Suppressor macrophage (primary cell): ENCODE results near the gene ZSCAN22.

ENCODE experiments used
- DNase-seq, 4 experiments: peaks; one replicate each; pipeline ENCODE4 v3.0.0-alpha.2; 2020 to 2022

ZSCAN22 gene

DNA sequence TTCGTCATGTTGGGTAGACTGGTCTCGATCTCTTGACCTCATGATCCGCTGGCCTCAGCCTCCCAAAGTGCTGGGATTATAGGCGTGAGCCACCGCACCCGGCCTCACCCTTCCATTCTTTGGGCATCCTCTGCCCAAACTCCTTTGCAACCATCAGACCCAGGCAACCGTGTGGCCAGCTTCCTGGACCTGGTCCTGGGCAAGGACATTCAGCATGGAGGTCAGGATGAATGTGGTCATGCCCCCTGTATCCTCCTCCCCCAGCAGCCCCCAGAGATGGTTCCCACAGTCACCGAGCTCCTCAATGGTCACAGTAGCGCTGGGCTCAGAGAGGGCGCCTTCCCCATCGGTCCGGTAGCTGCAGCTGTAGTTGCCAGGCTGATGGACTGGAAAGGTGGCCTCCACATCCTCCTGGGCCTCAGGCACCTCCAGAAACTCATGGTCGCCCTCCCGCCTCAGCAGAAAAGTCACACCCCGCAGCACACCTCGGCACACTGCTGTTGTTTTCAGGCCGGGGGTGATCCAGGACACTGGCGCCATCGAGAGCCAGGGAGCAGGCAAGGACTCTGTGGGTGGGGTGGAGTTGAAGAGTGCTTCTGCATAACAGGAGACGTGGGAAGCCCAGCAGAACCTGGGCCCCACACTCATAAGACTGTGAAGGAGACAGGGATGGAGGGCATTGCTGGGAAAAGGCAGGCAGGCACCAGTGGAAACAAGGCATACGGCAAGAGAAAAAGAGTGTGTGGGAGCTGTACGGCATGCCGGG lies 25.4 kb downstream of the ZSCAN22 start:
- no peak for DNase-seq

- no peak for DNase-seq
These were observed 26.2 kb downstream of the ZSCAN22 start, which contains the start of gene A1BG for GRCh38 chr19:58352760-58353671. TSS of gene A1BG (minus strand) at chr19:58353492. CDS start at chr19:58353437, 55 bp downstream.

- no peak for DNase-seq
These were observed 27.1 kb downstream of the ZSCAN22 start for GRCh38 chr19:58353717-58354477.

GRCh38 chr19:58354478-58355030 lies 27.8 kb downstream of the ZSCAN22 start:
- DNase-seq: no peak

DNA sequence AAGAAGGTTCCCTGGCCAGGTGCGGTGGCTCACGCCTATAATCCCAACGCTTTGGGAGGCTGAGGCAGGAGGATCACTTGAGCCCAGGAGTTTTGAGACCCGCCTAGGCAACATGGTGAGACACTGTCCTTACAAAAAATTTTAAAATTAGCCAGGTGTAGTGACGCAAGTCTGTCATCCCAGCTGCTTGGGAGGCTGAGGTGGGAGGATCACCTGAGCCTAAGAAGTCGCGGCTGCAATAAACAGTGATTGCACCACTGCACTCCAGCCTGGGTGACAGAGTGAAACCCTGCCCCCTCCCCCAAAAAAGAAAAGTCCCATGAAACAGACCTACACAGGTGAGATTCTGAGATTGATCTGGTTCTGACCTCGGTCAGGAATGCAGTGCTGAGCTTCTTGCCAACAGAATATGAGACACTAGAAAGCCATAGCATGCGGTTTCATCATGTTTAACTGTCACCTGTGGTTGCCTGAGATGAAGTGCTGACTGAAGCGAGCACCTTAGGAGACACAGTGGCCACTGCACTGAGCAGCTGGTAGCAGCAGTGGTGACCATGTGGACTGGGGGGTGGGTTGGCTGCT lies 28.5 kb downstream of the ZSCAN22 start:
- DNase-seq: no peak

- DNase-seq: peak; percentile 6 to 43 (median 24)
These were observed 29.3 kb downstream of the ZSCAN22 start for GRCh38 chr19:58355908-58356765.

DNA sequence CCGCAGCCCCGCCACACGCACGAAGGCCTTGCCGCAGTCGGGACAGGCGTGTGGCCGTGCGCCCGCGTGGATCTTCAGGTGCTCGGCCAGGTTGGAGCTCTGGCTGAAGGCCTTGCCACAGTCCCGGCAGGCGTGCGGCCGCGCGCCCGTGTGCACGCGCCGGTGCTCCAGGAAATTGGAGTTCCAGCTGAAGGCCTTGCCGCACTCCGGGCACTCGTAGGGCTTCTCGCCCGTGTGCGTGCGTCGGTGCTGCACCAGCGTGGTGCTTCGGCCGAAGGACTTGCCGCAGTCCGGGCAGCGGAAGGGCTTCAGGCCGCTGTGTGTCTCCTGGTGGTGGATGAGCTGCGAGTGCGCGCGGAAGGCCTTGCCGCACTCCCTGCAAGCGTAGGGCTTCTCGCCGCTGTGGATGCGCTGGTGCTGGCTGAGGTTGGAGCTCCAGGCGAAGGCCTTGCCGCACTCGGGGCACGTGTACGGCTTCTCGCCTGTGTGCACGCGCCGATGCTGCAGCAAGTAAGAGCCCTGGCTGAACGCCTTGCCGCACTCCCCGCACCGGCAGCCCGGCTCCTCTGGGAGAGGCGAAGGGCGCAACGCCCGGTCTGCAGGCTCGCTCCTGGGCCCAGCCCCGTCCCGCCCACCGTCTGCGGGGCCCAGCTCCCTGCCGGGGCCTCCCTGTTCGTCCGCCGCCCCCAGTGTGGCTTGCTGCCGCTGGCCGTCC lies 30.1 kb downstream of the ZSCAN22 start:
- no peak for DNase-seq

DNA sequence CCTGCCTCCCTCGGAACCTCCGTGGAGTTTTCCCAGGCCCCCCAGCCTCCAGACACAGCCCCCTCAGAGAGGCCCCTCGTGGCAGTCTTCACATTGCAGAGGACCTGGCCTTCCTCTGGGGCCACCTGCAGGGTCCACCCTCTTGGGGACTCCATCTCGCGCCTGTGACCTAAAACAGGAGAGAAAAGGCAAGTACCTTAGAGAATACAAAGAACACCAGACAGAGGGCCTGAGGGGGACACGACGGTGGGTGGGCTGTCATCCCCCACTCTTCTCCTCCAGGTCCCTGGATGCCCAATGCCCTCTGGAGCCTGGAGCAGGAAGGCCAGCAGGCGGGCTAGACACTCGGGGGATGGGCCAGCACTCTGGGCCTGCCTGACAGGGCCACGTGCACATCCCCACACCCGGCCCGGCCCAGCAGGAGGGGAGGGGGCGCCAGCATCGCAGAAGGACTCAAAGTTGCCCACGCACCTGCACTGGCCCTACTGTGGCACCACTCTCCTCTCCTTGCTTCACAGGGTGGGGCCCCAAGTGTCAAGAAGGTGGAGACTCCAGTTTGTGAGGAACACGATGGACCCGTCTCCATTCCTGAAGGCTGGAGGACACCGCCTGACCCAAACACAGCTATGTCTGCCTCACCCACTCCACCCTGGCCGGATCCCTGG lies 30.8 kb downstream of the ZSCAN22 start:
- DNase-seq: no peak

DNA sequence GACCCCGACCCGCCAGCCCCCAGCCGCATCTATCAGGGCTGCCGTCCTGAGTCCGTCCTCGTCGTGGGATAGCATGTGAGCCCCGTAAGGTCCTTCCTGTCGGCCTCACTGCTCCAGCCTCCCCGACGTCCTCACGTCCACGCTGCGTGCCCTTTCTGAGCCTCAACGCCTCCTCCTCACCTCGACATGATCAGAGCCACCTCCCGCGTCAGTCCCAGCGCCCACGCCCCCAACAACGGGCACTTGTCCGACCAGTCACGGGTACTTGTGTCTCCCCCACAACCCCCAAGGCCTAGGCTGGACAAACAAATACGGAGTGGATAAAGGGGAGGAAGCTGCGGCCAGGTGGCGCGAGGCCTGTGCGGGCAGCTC lies 35.1 kb downstream of the ZSCAN22 start:
- DNase-seq: peak; percentile 72 to 84 (median 79)

- peak; percentile 97 to 99 (median 98) for DNase-seq
These were observed 35.6 kb downstream of the ZSCAN22 start, which contains the start of gene ZNF497 for GRCh38 chr19:58362272-58362994. TSS of gene ZNF497 (minus strand) at chr19:58362751. CDS start at chr19:58357635, 5,116 bp downstream.

DNA sequence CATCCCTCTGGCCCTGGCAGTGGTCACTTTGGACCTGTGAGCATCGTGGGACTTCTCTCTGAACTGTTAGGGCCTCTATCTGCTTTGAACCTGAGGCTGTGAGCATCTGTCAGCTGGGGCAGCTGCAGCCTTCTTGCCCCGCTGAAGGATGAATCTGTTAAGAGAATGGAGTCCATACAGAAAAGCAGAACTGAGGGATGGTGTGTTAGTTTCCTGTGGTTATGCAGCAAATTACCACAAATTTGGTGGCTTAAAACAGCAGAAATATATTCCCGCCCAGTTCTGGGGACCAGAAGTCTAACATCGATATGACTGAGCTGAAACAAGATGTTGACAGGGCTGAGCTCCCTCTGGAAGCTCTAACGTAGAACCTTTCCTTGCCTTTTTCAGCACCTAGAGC lies 37.4 kb downstream of the ZSCAN22 start:
- DNase-seq: peak; percentile 21 to 59 (median 46)

DNA sequence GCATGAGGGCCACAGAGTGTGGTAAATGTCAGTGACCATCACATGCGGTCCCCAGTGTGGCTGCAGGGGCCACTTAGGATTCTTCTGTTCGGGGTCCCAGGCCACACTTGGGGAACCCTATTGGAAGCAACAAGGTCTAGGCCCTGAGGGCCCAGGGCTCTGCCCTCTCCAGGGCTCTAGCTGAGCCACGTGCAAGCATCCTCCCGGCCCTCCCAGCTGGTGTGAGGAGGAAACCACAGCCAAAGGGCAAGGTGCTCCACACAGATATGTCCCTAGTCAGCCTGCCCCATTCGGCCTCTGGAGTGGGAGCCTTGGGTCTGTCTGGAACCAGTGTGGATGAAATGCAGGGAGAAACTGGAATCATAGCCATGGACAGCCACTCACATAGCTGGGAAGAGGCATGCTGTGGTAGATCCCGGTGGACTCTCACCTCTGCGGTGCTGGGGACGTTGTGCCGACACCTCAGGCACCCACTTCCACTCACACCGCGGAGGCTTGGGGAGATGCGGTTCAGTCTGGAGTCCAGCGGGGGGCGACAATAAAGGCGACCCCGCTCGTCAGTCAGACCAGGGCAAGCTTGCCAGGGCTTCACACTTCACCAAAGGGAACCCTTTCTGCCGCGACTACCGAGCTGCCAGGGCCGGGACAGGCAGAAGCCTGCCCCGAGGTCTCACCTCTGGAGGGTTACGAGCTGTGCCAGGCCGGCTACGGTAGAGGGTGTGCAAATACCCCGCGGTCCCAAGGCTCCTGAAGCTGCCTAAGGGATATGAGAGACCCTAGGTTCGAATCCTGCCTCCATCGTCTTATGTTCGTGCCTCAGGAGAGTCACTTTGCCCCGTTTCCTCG lies 40.0 kb downstream of the ZSCAN22 start:
- DNase-seq: no peak

DNA sequence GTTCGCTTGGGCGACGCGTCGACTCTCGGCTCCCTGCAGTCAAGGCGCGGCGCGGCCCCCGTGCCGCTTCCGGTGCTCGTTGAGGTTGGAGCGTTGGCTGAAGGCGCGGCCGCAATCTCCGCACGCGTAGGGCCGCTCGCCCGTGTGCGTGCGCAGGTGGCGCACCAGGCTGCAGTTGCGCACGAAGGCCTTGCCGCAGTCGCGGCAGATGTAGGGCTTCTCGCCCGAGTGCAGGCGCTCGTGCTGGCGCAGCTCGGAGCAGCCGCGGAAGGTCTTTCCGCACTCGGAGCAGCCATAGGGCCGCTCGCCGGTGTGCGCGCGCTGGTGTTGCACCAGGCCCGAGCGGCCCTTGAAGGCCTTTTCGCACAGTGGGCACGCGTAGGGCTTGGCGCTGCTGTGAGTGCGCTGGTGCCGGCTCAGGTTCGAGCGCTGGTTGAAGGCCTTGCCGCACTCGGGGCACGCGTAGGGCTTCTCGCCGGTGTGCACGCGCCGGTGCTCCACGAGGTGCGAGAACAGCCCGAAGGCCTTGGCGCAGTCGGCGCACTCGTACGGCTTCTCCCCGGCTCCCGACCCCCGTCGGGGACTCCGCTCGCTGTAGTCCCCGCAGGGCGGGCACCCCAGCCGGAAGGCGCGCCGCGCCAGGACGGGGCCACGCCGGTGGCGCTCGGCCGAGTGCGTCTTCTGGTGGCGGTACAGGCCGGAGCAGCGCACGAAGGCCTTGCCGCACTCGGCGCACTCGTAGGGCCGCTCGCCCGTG lies 41.1 kb downstream of the ZSCAN22 start:
- no peak for DNase-seq

GRCh38 chr19:58368561-58369360 lies 42.0 kb downstream of the ZSCAN22 start:
- no peak for DNase-seq

- no peak for DNase-seq
These were observed 45.7 kb downstream of the ZSCAN22 start for GRCh38 chr19:58372311-58373133.
